DOHH2 (cell line): ENCODE data around the gene TBC1D10A.

Experiments
- H3F3A ChIP-seq: fragments of 200-600 bp; sonication (generic), shearing (Covaris generic); 2 replicates; pipeline ENCODE4 v1.6.0; 2016; ENCODE audit warnings: antibody characterized with exemption, mild to moderate bottlenecking; ENCODE audit not compliant: control insufficient read depth, insufficient read depth
- H3K27ac ChIP-seq: fragments of 200-600 bp; sonication (generic); 2 replicates; pipeline ENCODE4 v1.5.1; 2014; ENCODE audit warnings: low read depth, mild to moderate bottlenecking, low read length, moderate library complexity
- H3K27me3 ChIP-seq: fragments of 200-600 bp; sonication (generic); 2 replicates; pipeline ENCODE4 v1.6.1; 2014; ENCODE audit warnings: mild to moderate bottlenecking, low read length, mixed read lengths; ENCODE audit not compliant: control insufficient read depth
- H3K36me3 ChIP-seq: fragments of 200-600 bp; sonication (generic); 2 replicates; pipeline ENCODE4 v1.6.1; 2014; ENCODE audit warnings: mild to moderate bottlenecking, low read length, moderate library complexity, mixed read lengths; ENCODE audit not compliant: control insufficient read depth
- H3K4me1 ChIP-seq: fragments of 200-600 bp; sonication (generic); 2 replicates; pipeline ENCODE4 v1.6.1; 2014; ENCODE audit warnings: mild to moderate bottlenecking, low read length, mixed read lengths; ENCODE audit not compliant: control insufficient read depth
- H3K4me2 ChIP-seq: fragments of 200-600 bp; sonication (generic); 2 replicates; pipeline ENCODE4 v1.6.0; 2014; ENCODE audit warnings: mild to moderate bottlenecking, low read length, moderate library complexity
- H3K4me3 ChIP-seq: fragments of 200-600 bp; sonication (generic); 2 replicates; pipeline ENCODE4 v1.5.1; 2014; ENCODE audit warnings: mild to moderate bottlenecking, low read length, mixed read lengths
- H3K79me2 ChIP-seq: fragments of 200-600 bp; sonication (generic); 2 replicates; pipeline ENCODE4 v1.6.1; 2014; ENCODE audit warnings: mild to moderate bottlenecking, low read length, mixed read lengths; ENCODE audit not compliant: control insufficient read depth
- H3K9me2 ChIP-seq: fragments of 200-600 bp; sonication (generic); replicated peaks from 2 replicates; pipeline ENCODE4 v1.6.1; 2014; ENCODE audit warnings: mild to moderate bottlenecking, low read length, mixed read lengths; ENCODE audit not compliant: control insufficient read depth
- H3K9me3 ChIP-seq: fragments of 200-600 bp; sonication (generic); 2 replicates; pipeline ENCODE4 v1.6.1; 2014; ENCODE audit warnings: antibody characterized with exemption, low read length, mixed read lengths; ENCODE audit not compliant: control insufficient read depth, insufficient read depth
- H4K20me1 ChIP-seq: fragments of 200-600 bp; sonication (generic); 2 replicates; pipeline ENCODE4 v1.6.0; 2014; ENCODE audit warnings: low read depth, mild to moderate bottlenecking, antibody characterized with exemption, low read length, moderate library complexity; ENCODE audit not compliant: control insufficient read depth, insufficient read depth
- EZH2phosphoT487 ChIP-seq: fragments of 200-600 bp; sonication (generic); IDR thresholded peaks from 2 replicates; pipeline ENCODE4 v1.6.1; 2017; ENCODE audit warnings: borderline replicate concordance, mild to moderate bottlenecking, antibody characterized with exemption, low read length, moderate library complexity, mixed read lengths
- TF ChIP-seq, protein P1 (sequence below): fragments of 200-600 bp; sonication (generic); IDR thresholded peaks from one replicate; pipeline ENCODE4 v1.5.1; 2014; ENCODE audit warnings: antibody characterized with exemption, mild to moderate bottlenecking, low read depth, low read length; ENCODE audit not compliant: poor library complexity, severe bottlenecking

The TBC1D10A gene

DNA sequence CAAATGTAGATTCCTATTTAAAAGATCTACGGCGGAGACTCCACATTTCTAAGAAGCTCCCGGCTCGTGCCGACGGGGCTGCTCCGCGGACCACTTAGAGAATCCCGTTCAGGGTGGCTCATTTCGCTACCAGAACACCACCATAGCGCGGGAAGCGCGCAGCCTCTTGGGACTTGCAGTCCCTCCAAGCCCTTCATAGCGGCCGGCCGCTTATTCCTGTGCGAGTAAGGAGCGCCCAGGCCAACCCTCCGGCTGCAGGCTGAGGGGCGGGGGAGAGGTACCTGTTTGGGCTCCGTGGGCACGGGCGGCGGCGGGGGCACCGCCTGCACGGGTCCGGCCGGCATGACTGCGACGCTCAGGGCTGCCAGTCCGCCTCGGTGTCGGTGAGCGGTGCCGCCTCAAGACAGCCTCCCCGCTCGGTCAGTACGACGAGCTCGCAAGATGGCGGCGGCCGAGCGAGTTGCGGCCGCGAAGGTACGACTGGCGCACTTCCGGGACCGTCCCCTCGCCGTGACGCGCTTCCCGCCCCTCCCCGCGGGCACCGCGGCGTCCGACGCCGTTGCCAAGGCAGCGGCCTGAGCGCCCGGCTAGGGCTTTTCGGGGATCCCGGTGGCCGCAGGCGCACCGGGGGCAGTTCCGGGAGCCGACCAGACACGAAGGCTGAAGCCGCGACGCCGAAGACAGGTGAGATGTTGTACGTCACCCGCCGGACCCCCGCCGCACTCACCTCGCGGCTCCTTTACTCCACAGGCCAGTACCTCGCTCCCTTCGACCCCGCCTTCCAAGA is 29.9 kb upstream of the TBC1D10A start, which contains the start of the genes CCDC157 and SF3A1:
Gene CCDC157 (plus strand): TSS at position 559 of the 787 bp plus-strand sequence. CDS start 8,994 bp downstream, outside the sequence.
Gene SF3A1 (minus strand): TSS at position 446 of the 787 bp plus-strand sequence. CDS start 102 bp downstream, at position 344.
- Histone ChIP-seq H3K27ac (peak within 1 kb of the TSS; percentile 42), H3K4me1 (peaks cover 22% of the 10 kb centered on the region), H3K9me3 (no peaks in the 10 kb centered on the region), H3K4me2 (peak within 1 kb of the TSS; percentile 92), H3K79me2 (peaks cover 47% of the 10 kb centered on the region), H3K9me2 (no peaks in the 10 kb centered on the region), H3K36me3 (peaks cover 33% of the 10 kb centered on the region), H3K27me3 (no peaks in the 10 kb centered on the region), H3F3A (no peaks in the 10 kb centered on the region), H3K4me3 (peak within 1 kb of the TSS; percentile 95), H4K20me1 (peaks cover 16% of the 10 kb centered on the region)
- TF ChIP-seq, protein P1, sequence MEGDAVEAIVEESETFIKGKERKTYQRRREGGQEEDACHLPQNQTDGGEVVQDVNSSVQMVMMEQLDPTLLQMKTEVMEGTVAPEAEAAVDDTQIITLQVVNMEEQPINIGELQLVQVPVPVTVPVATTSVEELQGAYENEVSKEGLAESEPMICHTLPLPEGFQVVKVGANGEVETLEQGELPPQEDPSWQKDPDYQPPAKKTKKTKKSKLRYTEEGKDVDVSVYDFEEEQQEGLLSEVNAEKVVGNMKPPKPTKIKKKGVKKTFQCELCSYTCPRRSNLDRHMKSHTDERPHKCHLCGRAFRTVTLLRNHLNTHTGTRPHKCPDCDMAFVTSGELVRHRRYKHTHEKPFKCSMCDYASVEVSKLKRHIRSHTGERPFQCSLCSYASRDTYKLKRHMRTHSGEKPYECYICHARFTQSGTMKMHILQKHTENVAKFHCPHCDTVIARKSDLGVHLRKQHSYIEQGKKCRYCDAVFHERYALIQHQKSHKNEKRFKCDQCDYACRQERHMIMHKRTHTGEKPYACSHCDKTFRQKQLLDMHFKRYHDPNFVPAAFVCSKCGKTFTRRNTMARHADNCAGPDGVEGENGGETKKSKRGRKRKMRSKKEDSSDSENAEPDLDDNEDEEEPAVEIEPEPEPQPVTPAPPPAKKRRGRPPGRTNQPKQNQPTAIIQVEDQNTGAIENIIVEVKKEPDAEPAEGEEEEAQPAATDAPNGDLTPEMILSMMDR: no peak
- TF ChIP-seq EZH2phosphoT487: no peak

DNA sequence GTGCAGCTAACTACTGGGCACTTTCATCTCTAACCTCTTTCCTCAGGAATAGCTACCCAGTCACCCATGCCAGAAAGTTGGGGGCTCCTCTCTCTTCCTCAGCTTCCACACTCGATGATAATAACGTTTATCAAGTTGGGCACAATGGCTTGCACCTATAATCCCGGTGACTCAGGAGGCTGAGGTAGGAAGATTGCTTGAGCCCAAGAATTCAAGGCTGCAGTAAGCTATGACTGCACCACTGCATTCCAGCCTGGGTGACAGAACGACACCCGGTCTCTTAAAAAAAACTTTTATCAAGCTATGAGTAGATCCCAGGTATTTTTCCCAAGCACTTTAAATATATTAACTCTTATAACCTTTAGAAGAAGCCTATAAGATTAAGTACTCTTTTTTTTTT is 27.9 kb upstream of the TBC1D10A start:
- H3K27ac ChIP-seq: no peak overlapping the region
- no peaks in the 10 kb centered on the region for H3K9me2 ChIP-seq
- H3K4me1 ChIP-seq: peaks cover 22% of the 10 kb centered on the region
- H3K36me3 ChIP-seq: peaks cover 49% of the 10 kb centered on the region
- no peak overlapping the region for H3K4me3 ChIP-seq
- no peak for TF ChIP-seq EZH2phosphoT487
- TF ChIP-seq, protein P1: no peak
- H3K9me3 ChIP-seq: no peaks in the 10 kb centered on the region
- H3F3A ChIP-seq: no peaks in the 10 kb centered on the region
- peak overlapping the region; percentile 92 for H3K4me2 ChIP-seq
- peaks cover 16% of the 10 kb centered on the region for H4K20me1 ChIP-seq
- H3K79me2 ChIP-seq: peaks cover 65% of the 10 kb centered on the region
- H3K27me3 ChIP-seq: no peaks in the 10 kb centered on the region

GRCh38 chr22:30351226-30351625 is 24.5 kb upstream of the TBC1D10A start:
- peaks cover 82% of the 10 kb centered on the region for H3K79me2 ChIP-seq
- no peak for TF ChIP-seq EZH2phosphoT487
- TF ChIP-seq, protein P1: no peak
- H3K36me3 ChIP-seq: peaks cover 79% of the 10 kb centered on the region

More at GRCh38 chr22:30351226-30351625, 24.5 kb upstream of the TBC1D10A start:
- Histone ChIP-seq H3K9me3 (no peaks in the 10 kb centered on the region), H3K9me2 (no peaks in the 10 kb centered on the region), H4K20me1 (peaks cover 16% of the 10 kb centered on the region), H3K4me3 (no peak overlapping the region), H3K4me2 (no peak overlapping the region), H3K4me1 (peaks cover 17% of the 10 kb centered on the region), H3K27me3 (no peaks in the 10 kb centered on the region), H3F3A (no peaks in the 10 kb centered on the region), H3K27ac (no peak overlapping the region)
